Left ventricle myocardium inferior (tissue), 1 donor: Measurements from ENCODE around the gene RAF1. TPM values are rescaled to one million over a fixed set of nuclear protein-coding genes. Genes with fewer than 3 reads are reported as not detected.
A peak's percentile ranks its signal among the peaks of the same experiment; 100 is the strongest.
"Not testable (repeated sequence)": the region's sequence is repeated elsewhere in the genome, so short reads cannot be mapped to it uniquely, and the experiment has no call there.

ENCODE experiments used
- DNase-seq: peaks from one replicate; pipeline ENCODE4 v3.0.0-alpha.2; 2020
- H3K27ac ChIP-seq: fragments of 200-600 bp; replicated peaks from 2 replicates; pipeline ENCODE4 v1.8.0; 2021
- H3K27me3 ChIP-seq: fragments of 200-600 bp; 2 replicates; pipeline ENCODE4 v1.8.0; 2021; ENCODE audit warnings: low read depth
- H3K36me3 ChIP-seq: fragments of 200-600 bp; 2 replicates; pipeline ENCODE4 v1.8.0; 2021
- H3K4me1 ChIP-seq: fragments of 200-600 bp; 2 replicates; pipeline ENCODE4 v1.8.0; 2021
- H3K4me3 ChIP-seq: fragments of 200-600 bp; 2 replicates; pipeline ENCODE4 v1.8.0; 2021; ENCODE audit warnings: mild to moderate bottlenecking, moderate library complexity
- H3K9me3 ChIP-seq: fragments of 200-600 bp; replicated peaks from 2 replicates; pipeline ENCODE4 v1.8.0; 2021
- CTCF ChIP-seq: fragments of 200-600 bp; IDR thresholded peaks from 2 replicates; pipeline ENCODE4 v1.8.0; 2021; ENCODE audit warnings: antibody characterized with exemption, mild to moderate bottlenecking, borderline replicate concordance
- intact Hi-C: fragments of 100-400 bp; cut with micrococcal nuclease; formaldehyde crosslinking; loops from one replicate; pipeline ENCODE4 v1.11.0; 2022
- total RNA-seq: library from RNA; stranded (reverse); fragmentation: NEBNext Ultra II Directional; extraction: Animal tissue kit (Norgen Biotek cat#: 25700); gene quantifications from one replicate; pipeline ENCODE4 v1.2.1, GENCODE V29; 2021
- donor health status: DM: no; HTN: yes; CAD: no; lungs with severe emphysema.

The RAF1 gene
- total RNA-seq, 1 donor from 2014 or later, result 137 TPM

- Histone ChIP-seq H3K36me3 (no peaks in the 10 kb centered on the region), H3K27me3 (no peaks in the 10 kb centered on the region), H3K4me1 (peaks cover 72% of the 10 kb centered on the region), H3K27ac (peak overlapping the region; percentile 87), H3K9me3 (no peaks in the 10 kb centered on the region), H3K4me3 (no peak overlapping the region)
- TF ChIP-seq CTCF, result no peak
- intact Hi-C loops, result no loop called here
- DNase-seq, result no peak
Observed at GRCh38 chr3:12633108-12633507, 30.8 kb downstream of the RAF1 start.

GRCh38 chr3:12632523-12632922, 31.4 kb downstream of the RAF1 start:
- DNase-seq, result no peak
- intact Hi-C loops, result no loop called here
- Histone ChIP-seq H3K9me3 (no peaks in the 10 kb centered on the region), H3K27me3 (no peaks in the 10 kb centered on the region), H3K36me3 (no peaks in the 10 kb centered on the region), H3K4me3 (no peak overlapping the region), H3K4me1 (peaks cover 72% of the 10 kb centered on the region), H3K27ac (peak overlapping the region; percentile 87)
- no peak for TF ChIP-seq CTCF

- H3K27ac ChIP-seq, result peak overlapping the region; percentile 87
- H3K4me3 ChIP-seq, intact Hi-C loops, H3K36me3 ChIP-seq, DNase-seq, H3K27me3 ChIP-seq, H3K9me3 ChIP-seq: not testable (repeated sequence)
- H3K4me1 ChIP-seq, result peaks cover 78% of the 10 kb centered on the region
Observed at GRCh38 chr3:12630843-12631242, 33.1 kb downstream of the RAF1 start.

- Histone ChIP-seq H3K4me3 (peak overlapping the region; percentile 5), H3K4me1 (peaks cover 84% of the 10 kb centered on the region)
Observed at GRCh38 chr3:12630292-12630691, 33.6 kb downstream of the RAF1 start.

GRCh38 chr3:12629560-12629959, 34.4 kb downstream of the RAF1 start:
- Histone ChIP-seq H3K4me3 (peak overlapping the region; percentile 24), H3K9me3 (no peaks in the 10 kb centered on the region), H3K27ac (peak overlapping the region; percentile 87), H3K4me1 (peaks cover 88% of the 10 kb centered on the region), H3K27me3 (no peaks in the 10 kb centered on the region), H3K36me3 (no peaks in the 10 kb centered on the region)
- intact Hi-C loops, result no loop called here
- peak; percentile 59 for DNase-seq
- no peak for TF ChIP-seq CTCF

More at GRCh38 chr3:12630292-12630691, 33.6 kb downstream of the RAF1 start:
- peak overlapping the region; percentile 87 for H3K27ac ChIP-seq
- TF ChIP-seq CTCF, result no peak
- intact Hi-C loops, result no loop called here
- no peaks in the 10 kb centered on the region for H3K9me3 ChIP-seq
- H3K27me3 ChIP-seq, result no peaks in the 10 kb centered on the region
- no peak for DNase-seq
- no peaks in the 10 kb centered on the region for H3K36me3 ChIP-seq

GRCh38 chr3:12628813-12629212, 35.1 kb downstream of the RAF1 start:
- Histone ChIP-seq H3K36me3 (no peaks in the 10 kb centered on the region), H3K9me3 (no peaks in the 10 kb centered on the region), H3K4me1 (peaks cover 96% of the 10 kb centered on the region), H3K27ac (peak overlapping the region; percentile 87), H3K4me3 (peak overlapping the region; percentile 24), H3K27me3 (no peaks in the 10 kb centered on the region)
- TF ChIP-seq CTCF, result no peak
- intact Hi-C loops, result no loop called here
- no peak for DNase-seq
